Measurements from ENCODE around the gene ATP8B1. TPM values are rescaled to one million over a fixed set of nuclear protein-coding genes. Genes with fewer than 3 reads are reported as not detected.

Gene ATP8B1
- total and polyA plus RNA-seq, 2 experiments from 2014 or later: 1.7 to 3.0 TPM

- Histone ChIP-seq H3K9me2 (ENCODE audit: insufficient read depth) (no peaks in the 10 kb centered on the region), H3K79me2 (replicated peaks; ENCODE audit: insufficient read depth) (no peaks in the 10 kb centered on the region; the same call in 1 of the 2 replicates), H3K4me2 (no peak overlapping the region), H3K36me3 (ENCODE audit: insufficient read depth) (no peaks in the 10 kb centered on the region), H3K4me3 (no peak overlapping the region), H4K20me1 (replicated peaks; ENCODE audit: insufficient read depth) (no peaks in the 10 kb centered on the region), H3K27me3 (ENCODE audit: insufficient read depth) (peaks cover 40% of the 10 kb centered on the region), H2AFZ (no peak overlapping the region), H3K27ac (ENCODE audit: low read depth) (no peak overlapping the region), H3K4me1 (ENCODE audit: insufficient read depth) (no peaks in the 10 kb centered on the region), H3F3A (replicated peaks; ENCODE audit: low read depth) (0 out of 2 replicates have a peak, but pooled peaks cover 7% of the 10 kb centered on the region)
- ATAC-seq (no peak), DNase-seq (ENCODE audit: low spot score) (no peak)
- TF ChIP-seq ZNF114 (CRISPR knock-in tag; IDR thresholded peaks at IDR 0.05) (no peak), STAT1 (IDR thresholded peaks at IDR 0.05; ENCODE audit: unreplicated experiment) (no peak), EZH2phosphoT487 (IDR thresholded peaks at IDR 0.05; ENCODE audit: unreplicated experiment) (no peak), JUNB (IDR thresholded peaks at IDR 0.05; ENCODE audit: unreplicated experiment) (no peak), ZNF462 (CRISPR knock-in tag; IDR thresholded peaks at IDR 0.05) (no peak), NANOG (IDR thresholded peaks at IDR 0.05; ENCODE audit: borderline replicate concordance) (no peak)
- H3K27ac Mint-ChIP-seq: no peak overlapping the region
- peaks cover 28% of the 10 kb centered on the region for H3K27me3 Mint-ChIP-seq (ENCODE audit: insufficient read depth, low read depth, poor library complexity)
- peaks cover 12% of the 10 kb centered on the region for H3K4me1 Mint-ChIP-seq
- no peak overlapping the region for H3K4me3 Mint-ChIP-seq
- H3K9me3 Mint-ChIP-seq: peaks cover 4% of the 10 kb centered on the region; the same call in 2 of the 3 replicates
- H3K36me3 Mint-ChIP-seq (ENCODE audit: low read depth): peaks cover 8% of the 10 kb centered on the region; the same call in 1 of the 3 replicates
These were observed 4.3 kb downstream of the ATP8B1 start for GRCh38 chr18:57798713-57799373.
